ENCODE results near the gene PNPO. TPM values are rescaled to one million over a fixed set of nuclear protein-coding genes. Genes with fewer than 3 reads are reported as not detected.
A peak's percentile ranks its signal among the peaks of the same experiment; 100 is the strongest.

PNPO gene
- total and polyA plus RNA-seq, 2 of the 13 experiments (the other 11 are each of a cell fraction or from before 2014, with no cell fraction given): 47.9 to 63.3 TPM

GRCh38 chr17:47952171-47953021 is 11.0 kb downstream of the PNPO start (continued):
- TF ChIP-seq, protein P1, sequence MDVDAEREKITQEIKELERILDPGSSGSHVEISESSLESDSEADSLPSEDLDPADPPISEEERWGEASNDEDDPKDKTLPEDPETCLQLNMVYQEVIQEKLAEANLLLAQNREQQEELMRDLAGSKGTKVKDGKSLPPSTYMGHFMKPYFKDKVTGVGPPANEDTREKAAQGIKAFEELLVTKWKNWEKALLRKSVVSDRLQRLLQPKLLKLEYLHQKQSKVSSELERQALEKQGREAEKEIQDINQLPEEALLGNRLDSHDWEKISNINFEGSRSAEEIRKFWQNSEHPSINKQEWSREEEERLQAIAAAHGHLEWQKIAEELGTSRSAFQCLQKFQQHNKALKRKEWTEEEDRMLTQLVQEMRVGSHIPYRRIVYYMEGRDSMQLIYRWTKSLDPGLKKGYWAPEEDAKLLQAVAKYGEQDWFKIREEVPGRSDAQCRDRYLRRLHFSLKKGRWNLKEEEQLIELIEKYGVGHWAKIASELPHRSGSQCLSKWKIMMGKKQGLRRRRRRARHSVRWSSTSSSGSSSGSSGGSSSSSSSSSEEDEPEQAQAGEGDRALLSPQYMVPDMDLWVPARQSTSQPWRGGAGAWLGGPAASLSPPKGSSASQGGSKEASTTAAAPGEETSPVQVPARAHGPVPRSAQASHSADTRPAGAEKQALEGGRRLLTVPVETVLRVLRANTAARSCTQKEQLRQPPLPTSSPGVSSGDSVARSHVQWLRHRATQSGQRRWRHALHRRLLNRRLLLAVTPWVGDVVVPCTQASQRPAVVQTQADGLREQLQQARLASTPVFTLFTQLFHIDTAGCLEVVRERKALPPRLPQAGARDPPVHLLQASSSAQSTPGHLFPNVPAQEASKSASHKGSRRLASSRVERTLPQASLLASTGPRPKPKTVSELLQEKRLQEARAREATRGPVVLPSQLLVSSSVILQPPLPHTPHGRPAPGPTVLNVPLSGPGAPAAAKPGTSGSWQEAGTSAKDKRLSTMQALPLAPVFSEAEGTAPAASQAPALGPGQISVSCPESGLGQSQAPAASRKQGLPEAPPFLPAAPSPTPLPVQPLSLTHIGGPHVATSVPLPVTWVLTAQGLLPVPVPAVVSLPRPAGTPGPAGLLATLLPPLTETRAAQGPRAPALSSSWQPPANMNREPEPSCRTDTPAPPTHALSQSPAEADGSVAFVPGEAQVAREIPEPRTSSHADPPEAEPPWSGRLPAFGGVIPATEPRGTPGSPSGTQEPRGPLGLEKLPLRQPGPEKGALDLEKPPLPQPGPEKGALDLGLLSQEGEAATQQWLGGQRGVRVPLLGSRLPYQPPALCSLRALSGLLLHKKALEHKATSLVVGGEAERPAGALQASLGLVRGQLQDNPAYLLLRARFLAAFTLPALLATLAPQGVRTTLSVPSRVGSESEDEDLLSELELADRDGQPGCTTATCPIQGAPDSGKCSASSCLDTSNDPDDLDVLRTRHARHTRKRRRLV (CRISPR knock-in tag; IDR thresholded peaks at IDR 0.05): no peak
- TF ChIP-seq ASH2L (IDR thresholded peaks at IDR 0.05; ENCODE audit: insufficient read length, low read depth, low read length): no peak
- TF ChIP-seq POGZ (CRISPR knock-in tag; IDR thresholded peaks at IDR 0.05): peak; percentile 82
- TF ChIP-seq ZNF446 (CRISPR knock-in tag; IDR thresholded peaks at IDR 0.05): no peak
- TF ChIP-seq CCAR2 (optimal IDR thresholded peaks at IDR 0.05; ENCODE audit: low read depth, low read length): no peak
- no peak for TF ChIP-seq PRDM15 (CRISPR knock-in tag; IDR thresholded peaks at IDR 0.05)
